ENCODE measurements around the gene SPIN1. TPM values are rescaled to one million over a fixed set of nuclear protein-coding genes. Genes with fewer than 3 reads are reported as not detected.

SPIN1 gene
- polyA plus RNA-seq, 3 donors: 11.0 to 14.0 (median 11.3) TPM

GRCh38 chr9:88398016-88398415, 9.8 kb downstream of the SPIN1 start:
- no peaks in the 10 kb centered on the region for H3K4me1 ChIP-seq (ENCODE audit: control insufficient read depth in 1 of 2, insufficient read depth in 2 of 2, low read length in 2 of 2)
- H3K4me2 ChIP-seq (replicated peaks; ENCODE audit: extremely low read depth, low read length, poor library complexity, severe bottlenecking): no peak overlapping the region
- 100% methylated on average over 1 of the region's 5 CpGs for WGBS (ENCODE audit: insufficient coverage)
- TF ChIP-seq CTCF (IDR thresholded peaks at IDR 0.05): no peak
- peaks cover 27% of the 10 kb centered on the region for H4K20me1 ChIP-seq (ENCODE audit: insufficient read depth, low read length)
- no peaks in the 10 kb centered on the region for H3K36me3 ChIP-seq (replicated peaks in 1 of 2; ENCODE audit: control insufficient read depth in 1 of 2, insufficient read depth in 2 of 2, low read length in 2 of 2)
- no peak overlapping the region for H2AFZ ChIP-seq (ENCODE audit: insufficient read depth, low read depth, low read length, poor library complexity, severe bottlenecking)
- no peak overlapping the region for H3K27ac ChIP-seq (ENCODE audit: low read depth in 1 of 2, low read length in 2 of 2)
- no peak overlapping the region for H3K4me3 ChIP-seq (replicated peaks in 1 of 3; ENCODE audit: low read depth in 2 of 3, low read length in 3 of 3)
- no peaks in the 10 kb centered on the region for H3K27me3 Mint-ChIP-seq (ENCODE audit: low read depth in 3 of 3)
- peaks cover 13% of the 10 kb centered on the region for H3K4me1 Mint-ChIP-seq
- H3K4me3 Mint-ChIP-seq: no peak overlapping the region
- intact Hi-C loops (cut with micrococcal nuclease): no loop called here
- H3K9me3 ChIP-seq (replicated peaks in 1 of 2; ENCODE audit: control insufficient read depth in 1 of 2, insufficient read depth in 1 of 2, low read length in 2 of 2): no peaks in the 10 kb centered on the region
- DNase-seq: no peak
- H3K9me3 Mint-ChIP-seq: peaks cover 0 to 3% (median 0%) of the 10 kb centered on the region in 7 donors
- no peak overlapping the region for H3K27ac Mint-ChIP-seq
- H3K36me3 Mint-ChIP-seq: peaks cover 10 to 12% of the 10 kb centered on the region in 2 donors
- H3K27me3 ChIP-seq (ENCODE audit: control insufficient read depth in 2 of 2, insufficient read depth in 2 of 2, low read length in 2 of 2): no peaks in the 10 kb centered on the region
- H3K9ac ChIP-seq (ENCODE audit: insufficient read depth, low read length, poor library complexity, severe bottlenecking): no peak overlapping the region
- H3K79me2 ChIP-seq (ENCODE audit: insufficient read depth, low read length): peaks cover 99% of the 10 kb centered on the region

GRCh38 chr9:88399966-88400365, 11.7 kb downstream of the SPIN1 start:
- no peak overlapping the region for H2AFZ ChIP-seq (ENCODE audit: insufficient read depth, low read depth, low read length, poor library complexity, severe bottlenecking)
- Mint-ChIP-seq H3K27me3 (ENCODE audit: low read depth in 3 of 3) (no peaks in the 10 kb centered on the region), H3K4me1 (peaks cover 13% of the 10 kb centered on the region), H3K9me3 (peaks cover 0 to 3% (median 0%) of the 10 kb centered on the region in 7 donors), H3K4me3 (no peak overlapping the region), H3K27ac (peak overlapping the region in 3 of 7 donors; percentile 8 to 61 (median 35)), H3K36me3 (peaks cover 10 to 11% of the 10 kb centered on the region in 2 donors)
- no peaks in the 10 kb centered on the region for H3K36me3 ChIP-seq (replicated peaks in 1 of 2; ENCODE audit: control insufficient read depth in 1 of 2, insufficient read depth in 2 of 2, low read length in 2 of 2)
- no peaks in the 10 kb centered on the region for H3K27me3 ChIP-seq (ENCODE audit: control insufficient read depth in 2 of 2, insufficient read depth in 2 of 2, low read length in 2 of 2)
- H3K79me2 ChIP-seq (ENCODE audit: insufficient read depth, low read length): peaks cover 100% of the 10 kb centered on the region
- H3K27ac ChIP-seq (ENCODE audit: low read depth in 1 of 2, low read length in 2 of 2): peak overlapping the region in 1 of 2 donors; percentile 41
- H3K4me3 ChIP-seq (replicated peaks in 1 of 3; ENCODE audit: low read depth in 2 of 3, low read length in 3 of 3): no peak overlapping the region
- WGBS (ENCODE audit: insufficient coverage): 92% methylated on average over 2 of the region's 3 CpGs
- no peak for DNase-seq
- no peak for TF ChIP-seq CTCF (IDR thresholded peaks at IDR 0.05)
- H3K9ac ChIP-seq (ENCODE audit: insufficient read depth, low read length, poor library complexity, severe bottlenecking): no peak overlapping the region
- H3K9me3 ChIP-seq (replicated peaks in 1 of 2; ENCODE audit: control insufficient read depth in 1 of 2, insufficient read depth in 1 of 2, low read length in 2 of 2): no peaks in the 10 kb centered on the region
- intact Hi-C loops (cut with micrococcal nuclease): no loop called here
- no peaks in the 10 kb centered on the region for H3K4me1 ChIP-seq (ENCODE audit: control insufficient read depth in 1 of 2, insufficient read depth in 2 of 2, low read length in 2 of 2)
- H3K4me2 ChIP-seq (replicated peaks; ENCODE audit: extremely low read depth, low read length, poor library complexity, severe bottlenecking): no peak overlapping the region
- H4K20me1 ChIP-seq (ENCODE audit: insufficient read depth, low read length): peaks cover 29% of the 10 kb centered on the region

Measured in CD14-positive monocyte (primary cell).